ENCODE measurements around the gene FAM107A. TPM values are rescaled to one million over a fixed set of nuclear protein-coding genes. Genes with fewer than 3 reads are reported as not detected.

FAM107A gene
- total and polyA plus RNA-seq, 2 of the 13 experiments (the other 11 are each of a cell fraction or from before 2014, with no cell fraction given): not detected

DNA sequence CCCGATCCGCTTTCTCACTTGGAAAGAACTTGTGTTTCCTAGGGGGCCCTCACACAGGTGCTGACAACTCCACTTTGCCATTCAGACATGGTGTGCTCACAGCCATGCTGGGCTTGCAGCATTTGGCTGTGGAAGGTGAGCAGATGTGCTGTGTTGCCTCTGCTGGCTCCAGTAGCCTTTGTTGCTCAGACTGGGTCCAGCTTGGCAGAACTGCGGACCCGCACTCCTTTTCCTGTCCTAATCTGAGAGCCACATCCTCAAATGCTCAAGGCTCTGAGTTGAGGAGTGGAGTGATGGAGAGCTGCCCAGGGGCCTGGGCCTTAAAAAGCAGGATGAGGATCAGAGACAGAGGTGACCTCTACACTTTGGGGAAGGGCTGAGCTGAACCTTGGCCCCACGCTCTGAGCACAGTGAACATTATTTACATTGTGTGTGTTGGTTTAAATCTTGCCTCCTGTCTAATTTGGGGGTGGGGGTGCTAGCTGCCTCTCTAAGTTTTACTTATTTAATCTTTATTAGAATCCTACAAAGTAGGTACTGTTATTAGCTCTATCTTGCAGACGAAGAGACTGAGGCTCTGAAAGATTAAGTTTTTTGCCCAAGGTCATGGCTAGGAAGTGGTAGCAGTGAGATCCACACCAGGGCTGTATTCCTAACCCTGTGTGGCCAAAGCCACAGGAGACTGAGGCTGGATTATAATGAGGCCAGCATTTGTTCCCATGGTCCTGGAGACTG lies 57.4 kb downstream of the FAM107A start (continued):
- TF ChIP-seq SP5 (CRISPR knock-in tag; IDR thresholded peaks at IDR 0.05; ENCODE audit: borderline replicate concordance, low read depth) (0 out of 2 replicates have a peak, but pooled peaks have one; percentile 56), POLR2AphosphoS5 (IDR thresholded peaks at IDR 0.05; ENCODE audit: low read depth, low read length) (peak; percentile 57; the same call in 1 of the 2 replicates), JUND (CRISPR knock-in tag; IDR thresholded peaks at IDR 0.05) (0 out of 2 replicates have a peak, but pooled peaks have one; percentile 36), RBFOX2 (IDR thresholded peaks at IDR 0.05; ENCODE audit: low read depth, low read length) (peak; percentile 46), RORA (CRISPR knock-in tag; IDR thresholded peaks at IDR 0.05) (0 out of 2 replicates have a peak, but pooled peaks have one; percentile 79), FOXJ3 (CRISPR knock-in tag; IDR thresholded peaks at IDR 0.05; ENCODE audit: borderline replicate concordance) (0 out of 2 replicates have a peak, but pooled peaks have one; percentile 29), ZNF205 (CRISPR knock-in tag; IDR thresholded peaks at IDR 0.05) (peak; percentile 23; the same call in 1 of the 2 replicates), YEATS4 (CRISPR knock-in tag; IDR thresholded peaks at IDR 0.05; ENCODE audit: borderline replicate concordance) (no peak), MTA3 (CRISPR knock-in tag; IDR thresholded peaks at IDR 0.05) (no peak), ETV5 (CRISPR knock-in tag; IDR thresholded peaks at IDR 0.05; ENCODE audit: borderline replicate concordance) (no peak; the same call in 1 of the 2 replicates), XRCC5 (optimal IDR thresholded peaks at IDR 0.05; ENCODE audit: low read length) (peak; percentile 58), CCDC6 (CRISPR knock-in tag; IDR thresholded peaks at IDR 0.05) (peak; percentile 77), NR2F2 (IDR thresholded peaks at IDR 0.05; ENCODE audit: borderline replicate concordance, low read depth) (peak; percentile 76; the same call in 1 of the 2 replicates), ZNF317 (CRISPR knock-in tag; IDR thresholded peaks at IDR 0.05) (no peak), NONO (IDR thresholded peaks at IDR 0.05) (no peak), NONO (CRISPR knock-in tag; conservative IDR thresholded peaks at IDR 0.05) (peak; percentile 69; the same call in 1 of the 2 replicates), SALL1 (CRISPR knock-in tag; IDR thresholded peaks at IDR 0.05) (peak; percentile 80)
- TF ChIP-seq, protein P1, sequence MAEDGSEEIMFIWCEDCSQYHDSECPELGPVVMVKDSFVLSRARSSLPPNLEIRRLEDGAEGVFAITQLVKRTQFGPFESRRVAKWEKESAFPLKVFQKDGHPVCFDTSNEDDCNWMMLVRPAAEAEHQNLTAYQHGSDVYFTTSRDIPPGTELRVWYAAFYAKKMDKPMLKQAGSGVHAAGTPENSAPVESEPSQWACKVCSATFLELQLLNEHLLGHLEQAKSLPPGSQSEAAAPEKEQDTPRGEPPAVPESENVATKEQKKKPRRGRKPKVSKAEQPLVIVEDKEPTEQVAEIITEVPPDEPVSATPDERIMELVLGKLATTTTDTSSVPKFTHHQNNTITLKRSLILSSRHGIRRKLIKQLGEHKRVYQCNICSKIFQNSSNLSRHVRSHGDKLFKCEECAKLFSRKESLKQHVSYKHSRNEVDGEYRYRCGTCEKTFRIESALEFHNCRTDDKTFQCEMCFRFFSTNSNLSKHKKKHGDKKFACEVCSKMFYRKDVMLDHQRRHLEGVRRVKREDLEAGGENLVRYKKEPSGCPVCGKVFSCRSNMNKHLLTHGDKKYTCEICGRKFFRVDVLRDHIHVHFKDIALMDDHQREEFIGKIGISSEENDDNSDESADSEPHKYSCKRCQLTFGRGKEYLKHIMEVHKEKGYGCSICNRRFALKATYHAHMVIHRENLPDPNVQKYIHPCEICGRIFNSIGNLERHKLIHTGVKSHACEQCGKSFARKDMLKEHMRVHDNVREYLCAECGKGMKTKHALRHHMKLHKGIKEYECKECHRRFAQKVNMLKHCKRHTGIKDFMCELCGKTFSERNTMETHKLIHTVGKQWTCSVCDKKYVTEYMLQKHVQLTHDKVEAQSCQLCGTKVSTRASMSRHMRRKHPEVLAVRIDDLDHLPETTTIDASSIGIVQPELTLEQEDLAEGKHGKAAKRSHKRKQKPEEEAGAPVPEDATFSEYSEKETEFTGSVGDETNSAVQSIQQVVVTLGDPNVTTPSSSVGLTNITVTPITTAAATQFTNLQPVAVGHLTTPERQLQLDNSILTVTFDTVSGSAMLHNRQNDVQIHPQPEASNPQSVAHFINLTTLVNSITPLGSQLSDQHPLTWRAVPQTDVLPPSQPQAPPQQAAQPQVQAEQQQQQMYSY (CRISPR knock-in tag; IDR thresholded peaks at IDR 0.05): peak; percentile 16; the same call in 1 of the 2 replicates
- TF ChIP-seq, protein P2, sequence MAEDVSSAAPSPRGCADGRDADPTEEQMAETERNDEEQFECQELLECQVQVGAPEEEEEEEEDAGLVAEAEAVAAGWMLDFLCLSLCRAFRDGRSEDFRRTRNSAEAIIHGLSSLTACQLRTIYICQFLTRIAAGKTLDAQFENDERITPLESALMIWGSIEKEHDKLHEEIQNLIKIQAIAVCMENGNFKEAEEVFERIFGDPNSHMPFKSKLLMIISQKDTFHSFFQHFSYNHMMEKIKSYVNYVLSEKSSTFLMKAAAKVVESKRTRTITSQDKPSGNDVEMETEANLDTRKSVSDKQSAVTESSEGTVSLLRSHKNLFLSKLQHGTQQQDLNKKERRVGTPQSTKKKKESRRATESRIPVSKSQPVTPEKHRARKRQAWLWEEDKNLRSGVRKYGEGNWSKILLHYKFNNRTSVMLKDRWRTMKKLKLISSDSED (CRISPR knock-in tag; IDR thresholded peaks at IDR 0.05): no peak
- TF ChIP-seq, protein P3, sequence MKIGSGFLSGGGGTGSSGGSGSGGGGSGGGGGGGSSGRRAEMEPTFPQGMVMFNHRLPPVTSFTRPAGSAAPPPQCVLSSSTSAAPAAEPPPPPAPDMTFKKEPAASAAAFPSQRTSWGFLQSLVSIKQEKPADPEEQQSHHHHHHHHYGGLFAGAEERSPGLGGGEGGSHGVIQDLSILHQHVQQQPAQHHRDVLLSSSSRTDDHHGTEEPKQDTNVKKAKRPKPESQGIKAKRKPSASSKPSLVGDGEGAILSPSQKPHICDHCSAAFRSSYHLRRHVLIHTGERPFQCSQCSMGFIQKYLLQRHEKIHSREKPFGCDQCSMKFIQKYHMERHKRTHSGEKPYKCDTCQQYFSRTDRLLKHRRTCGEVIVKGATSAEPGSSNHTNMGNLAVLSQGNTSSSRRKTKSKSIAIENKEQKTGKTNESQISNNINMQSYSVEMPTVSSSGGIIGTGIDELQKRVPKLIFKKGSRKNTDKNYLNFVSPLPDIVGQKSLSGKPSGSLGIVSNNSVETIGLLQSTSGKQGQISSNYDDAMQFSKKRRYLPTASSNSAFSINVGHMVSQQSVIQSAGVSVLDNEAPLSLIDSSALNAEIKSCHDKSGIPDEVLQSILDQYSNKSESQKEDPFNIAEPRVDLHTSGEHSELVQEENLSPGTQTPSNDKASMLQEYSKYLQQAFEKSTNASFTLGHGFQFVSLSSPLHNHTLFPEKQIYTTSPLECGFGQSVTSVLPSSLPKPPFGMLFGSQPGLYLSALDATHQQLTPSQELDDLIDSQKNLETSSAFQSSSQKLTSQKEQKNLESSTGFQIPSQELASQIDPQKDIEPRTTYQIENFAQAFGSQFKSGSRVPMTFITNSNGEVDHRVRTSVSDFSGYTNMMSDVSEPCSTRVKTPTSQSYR (CRISPR knock-in tag; IDR thresholded peaks at IDR 0.05; ENCODE audit: borderline replicate concordance): peak; percentile 75; the same call in 1 of the 2 replicates

Data from HepG2 (cell line).